Measurements from ENCODE around the gene CYP1A2.
A peak's percentile ranks its signal among the peaks of the same experiment; 100 is the strongest.
"Not testable (repeated sequence)": the region's sequence is repeated elsewhere in the genome, so short reads cannot be mapped to it uniquely, and the experiment has no call there.

The CYP1A2 gene

GRCh38 chr15:74748322-74748946 is at the start of gene CYP1A2:
TSS of gene CYP1A2 (plus strand) at chr15:74748845. CDS start at chr15:74749739, 894 bp downstream.
- DNase-seq (ENCODE audit: low read depth in 2 of 2): no peak

- DNase-seq (ENCODE audit: low read depth in 2 of 2): no peak
Observed at GRCh38 chr15:74709011-74709410, 39.6 kb upstream of the CYP1A2 start.

GRCh38 chr15:74709892-74710291 is 38.8 kb upstream of the CYP1A2 start:
- no peak for DNase-seq (ENCODE audit: low read depth in 2 of 2)

- DNase-seq (ENCODE audit: low read depth in 2 of 2): no peak
Observed at GRCh38 chr15:74710319-74711094, 38.1 kb upstream of the CYP1A2 start.

- DNase-seq (ENCODE audit: low read depth in 2 of 2): no peak
Observed at GRCh38 chr15:74712311-74712710, 36.3 kb upstream of the CYP1A2 start.

GRCh38 chr15:74716651-74717050 is 32.0 kb upstream of the CYP1A2 start:
- no peak for DNase-seq (ENCODE audit: low read depth in 2 of 2)

- DNase-seq (ENCODE audit: low read depth in 2 of 2): no peak
Observed at GRCh38 chr15:74722591-74722990, 26.1 kb upstream of the CYP1A2 start.

GRCh38 chr15:74723187-74723586 is 25.5 kb upstream of the CYP1A2 start:
- no peak for DNase-seq (ENCODE audit: low read depth in 2 of 2)

- DNase-seq (ENCODE audit: low read depth in 2 of 2): no peak
Observed at GRCh38 chr15:74723754-74724334, 24.8 kb upstream of the CYP1A2 start.

- no peak for DNase-seq (ENCODE audit: low read depth in 2 of 2)
Observed at GRCh38 chr15:74724570-74725224, 23.9 kb upstream of the CYP1A2 start.

- peak in 1 of 2 donors; percentile 10 for DNase-seq (ENCODE audit: low read depth in 2 of 2)
Observed at GRCh38 chr15:74725225-74725774, 23.3 kb upstream of the CYP1A2 start, which contains the start of gene CYP1A1. TSS of gene CYP1A1 (minus strand) at chr15:74725528. CDS start at chr15:74723097, 2,431 bp downstream.

- DNase-seq (ENCODE audit: low read depth in 2 of 2): peak; percentile 45 to 46
Observed at GRCh38 chr15:74725845-74726773, 22.5 kb upstream of the CYP1A2 start.

GRCh38 chr15:74726774-74727164 is 21.9 kb upstream of the CYP1A2 start:
- no peak for DNase-seq (ENCODE audit: low read depth in 2 of 2)

GRCh38 chr15:74727727-74728126 is 20.9 kb upstream of the CYP1A2 start:
- DNase-seq (ENCODE audit: low read depth in 2 of 2): no peak

- DNase-seq (ENCODE audit: low read depth in 2 of 2): not testable (repeated sequence)
Observed at GRCh38 chr15:74728699-74729098, 19.9 kb upstream of the CYP1A2 start.

GRCh38 chr15:74729372-74729771 is 19.3 kb upstream of the CYP1A2 start:
- not testable (repeated sequence) for DNase-seq (ENCODE audit: low read depth in 2 of 2)

GRCh38 chr15:74730619-74731316 is 17.9 kb upstream of the CYP1A2 start:
- DNase-seq (ENCODE audit: low read depth in 2 of 2): no peak

GRCh38 chr15:74732846-74733245 is 15.8 kb upstream of the CYP1A2 start:
- DNase-seq (ENCODE audit: low read depth in 2 of 2): no peak

GRCh38 chr15:74733269-74733668 is 15.4 kb upstream of the CYP1A2 start:
- DNase-seq (ENCODE audit: low read depth in 2 of 2): no peak

- no peak for DNase-seq (ENCODE audit: low read depth in 2 of 2)
Observed at GRCh38 chr15:74735305-74735704, 13.3 kb upstream of the CYP1A2 start.

All from stimulated activated CD8-positive, alpha-beta memory T cell treated with anti-CD3 and anti-CD28 coated beads, Interleukin-2, amount 100 ng/mL, for 48 hours (primary cell).